GM18951 (cell line): Measurements from ENCODE around the gene GNAI2.
"Not testable (repeated sequence)": the region's sequence is repeated elsewhere in the genome, so short reads cannot be mapped to it uniquely, and the experiment has no call there.

Experiments
- POLR2A ChIP-seq: IDR thresholded peaks from 4 replicates; pipeline ENCODE4 v1.6.1; 2011; ENCODE audit warnings: mild to moderate bottlenecking; ENCODE audit not compliant: insufficient read length, insufficient read depth; ENCODE audit errors: extremely low read depth
- in situ Hi-C: fragments of 300-500 bp; cut with MboI; formaldehyde crosslinking; loops from one replicate; pipeline ENCODE4 v1.12.0; 2022; ENCODE audit warnings: low sequenced_read_pairs, mixed read lengths, inconsistent platforms; ENCODE audit not compliant: unreplicated experiment

Gene GNAI2

DNA sequence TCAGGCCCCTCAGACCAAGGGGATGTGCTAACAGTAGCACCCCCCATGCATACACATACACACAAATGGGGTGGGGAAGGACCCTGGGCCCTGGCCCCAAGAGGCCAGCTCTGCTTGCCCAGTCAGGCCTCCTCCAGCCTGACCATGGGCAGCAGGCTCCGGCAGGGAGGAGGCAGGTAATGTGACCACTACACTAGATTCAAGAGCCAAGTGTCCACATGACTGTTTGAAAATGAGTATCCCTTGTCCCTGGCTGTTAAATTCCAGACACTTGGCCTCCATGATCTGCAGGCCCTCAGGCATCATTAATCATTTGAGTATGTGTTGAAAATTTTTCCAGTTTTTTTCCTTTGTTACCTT, 13.9 kb upstream of the GNAI2 start:
- in situ Hi-C loops: no loop called here
- TF ChIP-seq POLR2A: no peak

DNA sequence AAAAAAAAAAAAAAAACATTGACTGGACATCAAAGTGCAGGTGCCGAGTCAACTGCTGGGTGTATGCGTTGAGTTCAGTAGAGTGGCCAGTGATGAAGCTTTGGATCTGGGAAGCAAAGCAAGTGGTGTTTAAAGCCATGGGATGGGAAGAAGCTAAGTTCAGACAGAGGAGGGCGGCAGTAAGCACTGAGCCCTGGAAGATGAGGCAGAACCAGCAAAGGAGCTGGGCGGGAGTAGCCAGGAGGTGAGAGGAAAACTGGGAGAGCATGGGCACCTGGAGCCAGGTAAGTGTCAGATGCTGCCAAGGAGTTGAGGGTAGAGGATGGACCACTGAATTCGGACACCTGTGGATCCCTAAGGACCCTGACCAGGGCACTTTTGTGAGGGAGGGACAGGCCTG, 11.4 kb upstream of the GNAI2 start:
- TF ChIP-seq POLR2A: no peak
- in situ Hi-C loops: no loop called here

DNA sequence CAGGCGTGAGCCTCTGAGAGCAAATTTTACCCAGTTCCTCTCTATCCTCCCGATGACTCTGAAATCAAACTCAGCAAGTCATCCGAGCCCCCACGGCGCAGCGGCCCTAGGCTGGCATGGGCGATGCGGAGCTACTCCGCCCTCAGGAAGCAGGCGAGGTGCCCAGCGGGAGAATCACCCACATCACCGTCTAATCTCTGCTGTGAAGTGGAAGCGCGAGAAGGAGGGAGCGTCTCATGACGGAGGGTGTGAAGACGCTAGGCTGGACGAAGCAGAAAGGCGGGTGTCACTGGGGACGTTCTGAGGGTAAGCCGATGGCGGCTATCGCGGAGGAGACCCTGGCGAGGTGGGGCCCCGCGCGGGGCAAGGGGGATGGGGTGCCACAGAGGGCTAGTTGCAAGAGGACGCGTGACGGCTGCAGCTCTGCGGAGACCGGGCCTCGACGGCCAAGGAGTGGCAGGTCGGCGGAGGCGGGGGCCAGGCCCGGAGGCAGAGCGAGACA, 9.1 kb upstream of the GNAI2 start:
- no peak for TF ChIP-seq POLR2A
- in situ Hi-C loops: no loop called here

DNA sequence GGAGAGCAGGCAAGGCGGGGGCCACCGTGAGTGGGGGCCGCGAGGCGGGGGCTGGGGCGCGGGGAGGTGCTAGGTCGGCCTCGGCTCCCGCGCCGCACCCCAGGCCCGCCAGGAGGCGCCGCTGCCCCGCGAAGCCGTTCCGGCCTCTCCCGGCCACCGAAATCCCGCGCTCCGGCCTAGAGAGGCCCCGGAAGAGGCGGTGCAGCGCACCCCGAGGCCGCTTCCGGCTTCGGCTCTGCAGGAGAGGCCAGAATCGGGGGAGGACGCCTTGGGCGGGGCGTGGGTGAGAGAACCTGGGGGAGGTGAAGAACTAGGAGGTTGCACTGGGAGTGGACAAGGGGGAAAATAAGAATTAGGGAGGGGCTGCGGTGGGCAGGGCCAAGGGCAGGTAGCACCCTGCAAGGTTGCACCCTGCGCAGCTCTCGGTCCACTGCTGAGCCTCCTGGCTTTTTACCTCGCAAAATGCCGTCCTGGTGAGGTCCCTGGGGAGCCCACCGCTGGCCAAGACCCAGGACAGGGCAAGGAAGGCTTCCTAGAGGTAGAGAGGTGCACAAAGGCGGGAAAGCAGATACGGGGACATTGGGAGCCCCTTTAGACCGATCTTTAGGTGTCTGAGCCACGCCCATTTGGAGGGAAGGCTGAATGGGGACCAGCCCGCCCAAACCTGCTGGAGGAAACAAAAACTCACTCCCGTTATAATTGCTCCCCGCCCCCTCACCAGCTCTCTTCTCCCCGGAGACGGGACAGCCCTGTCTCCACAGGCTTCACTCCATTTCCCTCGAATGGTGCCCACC, 8.4 kb upstream of the GNAI2 start:
- TF ChIP-seq POLR2A: peak; percentile 76

DNA sequence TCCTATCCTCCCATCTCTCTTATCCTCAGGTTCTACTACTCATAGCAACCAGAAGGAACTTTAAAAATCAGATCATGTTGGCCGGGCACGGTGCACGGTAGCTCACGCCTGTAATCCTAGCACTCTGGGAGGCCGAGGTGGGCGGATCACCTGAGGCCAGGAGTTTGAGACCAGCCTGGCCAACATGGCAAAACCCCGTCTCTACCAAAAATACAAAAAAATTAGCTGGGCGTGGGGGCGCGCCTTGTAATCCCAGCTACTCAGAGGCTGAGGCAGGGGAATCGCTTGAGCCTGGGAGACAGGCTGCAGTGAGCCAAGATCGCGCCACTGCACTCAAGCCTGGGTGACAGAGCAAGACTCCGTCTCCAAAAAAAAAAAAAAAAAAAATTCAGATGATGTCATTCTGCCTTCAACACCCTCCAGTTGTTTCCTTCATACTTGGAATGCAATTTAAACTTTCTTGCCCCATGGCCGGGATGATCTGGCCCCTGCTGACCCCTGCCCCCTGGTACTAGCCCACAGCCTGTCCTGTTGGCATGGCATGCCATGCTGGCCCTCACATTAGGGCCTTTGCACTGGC, 7.7 kb upstream of the GNAI2 start:
- in situ Hi-C loops: not testable (repeated sequence)

More for the DNA sequence above, 8.4 kb upstream of the GNAI2 start:
- in situ Hi-C loops: no loop called here

DNA sequence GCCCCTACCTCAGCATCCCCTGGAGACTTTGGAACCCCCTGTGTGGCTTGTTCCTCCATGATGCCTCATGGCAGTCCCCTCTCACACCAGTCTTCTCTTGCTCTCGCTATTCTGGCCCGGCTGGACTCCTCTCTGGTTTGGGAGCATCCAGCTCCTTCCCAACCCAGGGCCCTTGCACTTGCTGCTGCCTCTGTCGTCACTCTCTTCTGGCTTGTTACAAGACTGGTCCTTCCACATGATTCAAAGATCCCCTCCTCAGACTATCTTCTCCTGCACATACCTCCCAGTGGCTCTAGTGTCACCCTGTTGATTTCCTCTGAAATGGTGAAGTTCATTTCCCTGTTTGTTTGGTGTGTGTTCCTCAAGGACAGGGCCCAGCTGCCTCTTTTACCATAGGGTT, 6.5 kb upstream of the GNAI2 start:
- no peak for TF ChIP-seq POLR2A
- in situ Hi-C loops: no loop called here

DNA sequence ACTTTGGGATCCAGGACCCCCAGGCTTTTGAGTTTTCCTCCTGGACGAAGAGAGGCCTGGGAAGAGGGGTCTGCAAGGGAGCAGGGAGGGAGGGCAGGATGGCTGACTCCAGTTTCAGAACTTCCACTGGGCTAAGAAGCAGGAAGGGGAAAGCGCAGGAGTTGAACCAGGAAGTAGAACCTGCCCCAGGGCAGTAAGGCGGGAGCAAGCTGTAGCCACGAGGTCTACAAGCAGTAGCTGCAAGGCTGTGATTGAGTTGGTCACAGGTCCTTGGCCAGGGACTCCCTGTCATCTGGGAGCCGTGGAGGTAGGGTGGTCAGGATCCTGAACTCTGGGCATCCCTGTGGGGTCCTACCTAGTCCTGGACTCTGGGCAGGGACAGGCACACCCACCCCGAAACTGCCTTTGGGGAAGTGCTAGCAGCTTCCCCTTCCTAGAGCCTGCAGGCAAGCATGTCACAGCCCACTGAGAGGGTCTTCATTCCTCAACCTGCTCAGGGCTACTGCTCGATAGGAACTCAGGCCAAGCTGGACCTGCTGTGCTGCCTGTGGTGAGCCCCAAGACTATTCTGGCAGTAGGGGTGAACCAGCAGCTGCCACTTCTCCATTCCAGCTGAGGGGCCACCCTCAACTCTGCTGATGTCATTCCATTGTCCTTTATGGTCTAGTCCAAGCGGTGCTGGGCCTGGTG, 5.8 kb upstream of the GNAI2 start:
- no peak for TF ChIP-seq POLR2A
- in situ Hi-C loops: no loop called here

DNA sequence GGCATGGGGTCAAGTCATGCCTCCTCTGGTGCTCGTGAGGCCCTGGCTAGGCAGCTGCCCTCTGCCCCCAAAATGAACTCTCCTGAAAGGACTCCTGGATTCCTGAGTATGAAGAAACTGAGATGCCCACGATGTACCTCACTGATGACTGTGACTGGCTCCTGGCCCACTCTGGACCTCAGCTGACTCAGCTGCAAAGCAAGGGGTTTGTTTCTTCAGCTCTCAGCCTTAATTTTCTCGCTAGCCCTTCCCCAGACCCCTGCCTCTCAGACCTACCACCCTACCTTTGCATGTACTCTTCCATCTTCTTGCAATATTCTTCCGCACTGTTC, 5.2 kb upstream of the GNAI2 start:
- in situ Hi-C loops: no loop called here
- TF ChIP-seq POLR2A: no peak

DNA sequence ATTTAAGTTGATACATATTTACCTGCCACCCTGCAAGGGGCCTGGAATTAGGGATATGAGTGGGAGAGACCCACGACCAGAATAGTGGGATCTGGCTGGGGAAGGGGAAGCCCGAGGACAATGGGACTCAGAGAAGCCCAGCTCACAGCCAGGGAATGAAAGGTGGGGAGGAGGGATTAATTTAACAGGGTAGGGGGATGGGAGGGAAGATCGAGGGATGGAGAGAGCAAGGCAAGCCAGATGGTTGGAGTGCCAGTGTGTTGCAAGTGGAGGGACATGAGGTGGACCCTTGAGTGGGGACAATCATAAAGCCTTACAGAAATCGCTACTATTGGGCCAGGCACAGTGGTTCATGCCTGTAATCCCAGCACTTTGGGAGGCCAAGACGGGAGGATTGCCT, 4.4 kb upstream of the GNAI2 start:
- no peak for TF ChIP-seq POLR2A
- in situ Hi-C loops: no loop called here

DNA sequence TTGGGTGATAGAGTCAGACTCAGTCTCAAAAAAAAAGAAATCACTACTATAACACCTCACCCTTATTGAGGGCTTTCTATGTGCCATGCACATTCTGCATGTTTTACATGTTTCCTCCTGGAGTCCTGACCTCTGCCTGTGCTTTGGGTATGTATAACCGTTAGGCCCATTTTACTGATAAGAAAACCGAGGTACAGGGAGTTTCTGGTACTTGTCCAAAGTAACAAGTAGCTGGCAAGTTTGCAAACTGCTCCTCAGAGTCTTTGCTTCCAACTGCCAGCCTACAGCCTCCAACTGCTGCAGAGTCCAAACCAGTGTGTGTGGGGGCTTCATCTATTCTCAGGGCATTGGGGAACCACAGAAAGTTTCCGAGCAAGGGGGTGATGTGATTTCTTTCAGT, 3.7 kb upstream of the GNAI2 start:
- in situ Hi-C loops: no loop called here
- TF ChIP-seq POLR2A: no peak

DNA sequence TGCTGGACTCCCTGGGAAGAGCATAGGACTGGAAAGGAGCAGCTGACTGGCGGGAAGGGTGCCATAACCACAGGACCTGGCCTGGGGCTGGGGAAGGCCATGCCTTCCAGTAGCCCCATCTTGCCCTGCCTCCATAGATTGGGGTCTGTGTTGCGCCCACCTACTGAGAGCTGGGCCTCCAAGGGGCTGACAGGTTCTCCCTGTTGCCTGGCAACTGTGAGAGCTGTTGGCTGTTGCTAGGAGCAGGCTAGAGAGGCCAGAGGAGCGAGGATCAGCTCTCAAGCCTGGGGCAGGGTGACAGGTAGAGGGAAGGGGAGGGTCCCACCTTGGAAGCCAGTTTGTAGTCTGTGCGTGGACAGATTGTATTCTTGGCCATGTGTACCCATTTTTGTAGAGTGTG, 2.8 kb upstream of the GNAI2 start:
- in situ Hi-C loops: no loop called here
- TF ChIP-seq POLR2A: no peak

DNA sequence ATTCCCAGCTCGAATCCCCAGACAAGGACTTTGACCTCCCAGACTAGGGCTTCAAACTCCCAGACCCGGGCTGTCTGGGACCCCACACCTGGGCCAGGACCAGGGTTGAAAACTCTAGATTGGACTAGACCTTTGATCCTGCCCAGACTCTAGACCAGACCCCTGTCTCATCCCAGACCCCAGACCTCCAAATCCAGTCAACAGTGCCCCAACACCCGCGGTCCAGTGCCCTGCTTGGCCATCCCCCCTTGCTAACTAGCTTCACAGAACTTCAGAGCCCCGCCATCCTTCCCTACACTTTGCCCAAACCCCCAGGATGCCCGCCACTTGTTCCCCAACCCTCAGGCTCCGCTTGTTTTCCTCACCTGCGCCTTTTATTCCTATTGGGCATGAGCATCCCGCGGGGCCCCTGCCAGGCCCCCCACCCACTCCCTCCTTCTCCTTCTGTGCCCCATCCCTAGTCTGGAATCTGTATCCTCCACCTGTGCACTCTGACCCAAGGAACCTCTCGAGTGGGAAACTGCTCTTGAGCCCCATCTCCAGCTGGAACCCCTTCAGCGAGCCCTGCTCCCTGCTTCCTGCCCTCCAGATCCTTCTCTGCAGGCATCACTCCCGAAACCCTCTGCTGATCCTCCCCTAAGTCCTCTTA, 604 bp downstream of the GNAI2 start:
- in situ Hi-C loops: no loop called here
- TF ChIP-seq POLR2A: no peak

DNA sequence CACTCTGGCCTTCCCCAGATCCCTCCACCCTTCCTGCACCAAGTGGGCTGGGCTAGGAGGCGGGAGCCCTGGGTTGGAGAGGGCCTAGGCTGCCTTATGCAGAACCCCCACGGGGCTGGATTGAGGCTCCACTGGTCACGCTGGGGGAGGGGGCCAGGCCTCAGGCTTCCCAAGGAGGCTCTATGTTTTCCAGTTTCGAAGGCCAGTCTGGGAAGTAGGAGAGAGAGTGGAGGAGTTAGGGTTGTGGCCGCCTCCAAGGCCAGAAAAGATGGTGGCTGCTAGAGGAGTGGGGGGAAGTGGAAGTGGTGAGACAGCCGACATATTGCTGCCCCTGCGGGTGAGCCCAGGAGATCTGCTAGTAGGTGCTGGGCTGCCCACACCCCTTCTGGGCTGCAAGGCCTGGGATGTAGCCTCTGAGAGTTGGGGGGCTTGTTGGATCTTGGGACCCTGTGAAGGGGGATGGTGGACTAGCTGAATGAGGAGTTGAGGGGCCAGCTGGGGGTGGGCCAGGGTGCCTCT, 1.2 kb downstream of the GNAI2 start:
- no peak for TF ChIP-seq POLR2A
- in situ Hi-C loops: no loop called here
